Right lobe of liver (tissue), 4 donors: ENCODE measurements around the gene MAPRE2.

ENCODE experiments used
- CTCF ChIP-seq, 4 donors: fragments of 200-600 bp in 3 of 4; fragments of 450-650 bp in 1 of 4; IDR thresholded peaks; one replicate each; pipeline versions ENCODE4 v1.5.1 to v1.8.0; 2016 to 2022; ENCODE audit warnings: antibody characterized with exemption in 4 of 4, mild to moderate bottlenecking in 2 of 4
- POLR2A ChIP-seq: fragments of 450-650 bp; IDR thresholded peaks from one replicate; pipeline ENCODE4 v1.6.1; 2017; ENCODE audit warnings: antibody characterized with exemption, mild to moderate bottlenecking
- donor health status: DM: no; HTN: no; CAD: no.
- donor health status: DM: no; HTN: no; CAD: no.
- donor health status: DM: no; HTN: yes; CAD: no.

- TF ChIP-seq CTCF (IDR thresholded peaks at IDR 0.05), result no peak
- TF ChIP-seq POLR2A, result no peak
These were observed 126.6 kb downstream of the MAPRE2 start for GRCh38 chr18:35167857-35168256.
